HEK293 (cell line): ENCODE results near the gene PCDHGC4.

Experiments used
- CTCF ChIA-PET: fragments of 350-600 bp; formaldehyde crosslinking; extraction: SDS; loops from one replicate; lab custom pipeline; 2021; ENCODE audit warnings: antibody characterized with exemption; lab: Yijun Ruan, JAX
- POLR2A ChIA-PET: fragments of 300-600 bp; formaldehyde crosslinking; extraction: SDS; loops from one replicate; lab custom pipeline; 2020; ENCODE audit warnings: antibody characterized with exemption, inconsistent platforms; lab: Yijun Ruan, JAX
- H3K27ac ChIP-seq: fragments of 200-500 bp; sonication (Bioruptor generic); 2 replicates; pipeline ENCODE4 v1.5.1; 2014; ENCODE audit warnings: low read depth, low read length, control low read depth, inconsistent platforms; ENCODE audit errors: extremely low read depth
- H3K36me3 ChIP-seq, 2 experiments: fragments of 200-500 bp in 1 of 2; sonication (Bioruptor generic) in 1 of 2; 1 replicate in 1 of 2; 2 replicates in 1 of 2; pipeline ENCODE4 v1.5.1; 2014 to 2017; ENCODE audit warnings: inconsistent platforms in 2 of 2, low read length in 2 of 2; ENCODE audit not compliant: control insufficient read depth in 2 of 2, insufficient read depth in 1 of 2
- H3K4me1 ChIP-seq: fragments of 200-500 bp; sonication (Bioruptor generic); 2 replicates; pipeline ENCODE4 v1.5.1; 2014; ENCODE audit warnings: mild to moderate bottlenecking, low read length, inconsistent platforms; ENCODE audit not compliant: control insufficient read depth, insufficient read depth
- H3K4me3 ChIP-seq: 2 replicates; pipeline ENCODE4 v1.5.1; 2011; ENCODE audit warnings: low read depth, mild to moderate bottlenecking, control low read depth, low read length, moderate library complexity
- H3K9me3 ChIP-seq: fragments of 200-500 bp; sonication (Bioruptor generic); 2 replicates; pipeline ENCODE4 v1.5.1; 2014; ENCODE audit warnings: low read depth, low read length, inconsistent platforms; ENCODE audit not compliant: control insufficient read depth, insufficient read depth
- GFI1B ChIP-seq: fragments of 450-650 bp; formaldehyde crosslinking; IDR thresholded peaks from 2 replicates; pipeline ENCODE4 v1.5.1; 2016; ENCODE audit warnings: missing biosample characterization, missing genetic modification characterization
- MEIS1 ChIP-seq: sonication (generic); formaldehyde crosslinking; IDR thresholded peaks from 2 replicates; pipeline ENCODE4 v1.8.1; 2022; ENCODE audit warnings: missing genetic modification reagents, mild to moderate bottlenecking, borderline replicate concordance
- PRDM2 ChIP-seq: fragments of 450-650 bp; formaldehyde crosslinking; IDR thresholded peaks from 2 replicates; pipeline ENCODE4 v1.5.1; 2016; ENCODE audit warnings: missing biosample characterization, missing genetic modification characterization, borderline replicate concordance
- ZFP37 ChIP-seq: fragments of 450-650 bp; formaldehyde crosslinking; IDR thresholded peaks from 2 replicates; pipeline ENCODE4 v1.5.1; 2016; ENCODE audit warnings: missing biosample characterization, missing genetic modification characterization
- ZNF112 ChIP-seq: fragments of 450-650 bp; formaldehyde crosslinking; IDR thresholded peaks from 2 replicates; pipeline ENCODE4 v1.5.0; 2017; ENCODE audit warnings: missing biosample characterization, missing genetic modification characterization
- ZNF121 ChIP-seq: fragments of 450-650 bp; formaldehyde crosslinking; IDR thresholded peaks from 2 replicates; pipeline ENCODE4 v1.5.1; 2016; ENCODE audit warnings: missing biosample characterization, missing genetic modification characterization
- ZNF16 ChIP-seq: fragments of 450-650 bp; formaldehyde crosslinking; IDR thresholded peaks from 2 replicates; pipeline ENCODE4 v1.5.1; 2016; ENCODE audit warnings: low read depth, missing biosample characterization, missing genetic modification characterization
- ZNF175 ChIP-seq: fragments of 450-650 bp; formaldehyde crosslinking; IDR thresholded peaks from 2 replicates; pipeline ENCODE4 v1.5.1; 2016; ENCODE audit warnings: missing biosample characterization, missing genetic modification characterization
- ZNF366 ChIP-seq: fragments of 450-650 bp; formaldehyde crosslinking; conservative IDR thresholded peaks from 2 replicates; pipeline ENCODE4 v1.5.1; 2016; ENCODE audit warnings: missing biosample characterization, missing genetic modification characterization
- ZNF37A ChIP-seq: fragments of 450-650 bp; IDR thresholded peaks from 2 replicates; pipeline ENCODE4 v1.5.1; 2018; ENCODE audit warnings: missing biosample characterization, missing genetic modification characterization
- ZNF426 ChIP-seq: fragments of 450-650 bp; formaldehyde crosslinking; IDR thresholded peaks from 2 replicates; pipeline ENCODE4 v1.5.1; 2017; ENCODE audit warnings: missing biosample characterization, missing genetic modification characterization, mild to moderate bottlenecking, inconsistent platforms, moderate library complexity
- ZNF501 ChIP-seq: fragments of 450-650 bp; formaldehyde crosslinking; IDR thresholded peaks from 2 replicates; pipeline ENCODE4 v1.5.1; 2016; ENCODE audit warnings: missing biosample characterization, missing genetic modification characterization
- ZNF555 ChIP-seq: fragments of 450-650 bp; formaldehyde crosslinking; conservative IDR thresholded peaks from 2 replicates; pipeline ENCODE4 v1.5.1; 2017; ENCODE audit warnings: missing biosample characterization, mild to moderate bottlenecking, missing genetic modification characterization, inconsistent platforms
- ZNF600 ChIP-seq: fragments of 450-650 bp; formaldehyde crosslinking; IDR thresholded peaks from 2 replicates; pipeline ENCODE4 v1.5.1; 2016; ENCODE audit warnings: missing biosample characterization, missing genetic modification characterization
- ZNF776 ChIP-seq: fragments of 450-650 bp; formaldehyde crosslinking; IDR thresholded peaks from 2 replicates; pipeline ENCODE4 v1.5.0; 2017; ENCODE audit warnings: missing biosample characterization, missing genetic modification characterization, borderline replicate concordance
- ZNF837 ChIP-seq: fragments of 450-650 bp; formaldehyde crosslinking; IDR thresholded peaks from 2 replicates; pipeline ENCODE4 v1.5.1; 2016; ENCODE audit warnings: missing biosample characterization, missing genetic modification characterization
- TF ChIP-seq, protein P1 (sequence below): fragments of 450-650 bp; formaldehyde crosslinking; IDR thresholded peaks from 2 replicates; pipeline ENCODE4 v1.5.1; 2016; ENCODE audit warnings: missing biosample characterization, missing genetic modification characterization
- TF ChIP-seq, protein P2 (sequence below): fragments of 450-650 bp; formaldehyde crosslinking; IDR thresholded peaks from 2 replicates; pipeline ENCODE4 v1.5.1; 2016; ENCODE audit warnings: missing biosample characterization, missing genetic modification characterization, borderline replicate concordance
- TF ChIP-seq, protein P3 (sequence below): fragments of 450-650 bp; formaldehyde crosslinking; conservative IDR thresholded peaks from 2 replicates; pipeline ENCODE4 v1.5.1; 2016; ENCODE audit warnings: low read depth, missing biosample characterization, missing genetic modification characterization

Gene PCDHGC4

DNA sequence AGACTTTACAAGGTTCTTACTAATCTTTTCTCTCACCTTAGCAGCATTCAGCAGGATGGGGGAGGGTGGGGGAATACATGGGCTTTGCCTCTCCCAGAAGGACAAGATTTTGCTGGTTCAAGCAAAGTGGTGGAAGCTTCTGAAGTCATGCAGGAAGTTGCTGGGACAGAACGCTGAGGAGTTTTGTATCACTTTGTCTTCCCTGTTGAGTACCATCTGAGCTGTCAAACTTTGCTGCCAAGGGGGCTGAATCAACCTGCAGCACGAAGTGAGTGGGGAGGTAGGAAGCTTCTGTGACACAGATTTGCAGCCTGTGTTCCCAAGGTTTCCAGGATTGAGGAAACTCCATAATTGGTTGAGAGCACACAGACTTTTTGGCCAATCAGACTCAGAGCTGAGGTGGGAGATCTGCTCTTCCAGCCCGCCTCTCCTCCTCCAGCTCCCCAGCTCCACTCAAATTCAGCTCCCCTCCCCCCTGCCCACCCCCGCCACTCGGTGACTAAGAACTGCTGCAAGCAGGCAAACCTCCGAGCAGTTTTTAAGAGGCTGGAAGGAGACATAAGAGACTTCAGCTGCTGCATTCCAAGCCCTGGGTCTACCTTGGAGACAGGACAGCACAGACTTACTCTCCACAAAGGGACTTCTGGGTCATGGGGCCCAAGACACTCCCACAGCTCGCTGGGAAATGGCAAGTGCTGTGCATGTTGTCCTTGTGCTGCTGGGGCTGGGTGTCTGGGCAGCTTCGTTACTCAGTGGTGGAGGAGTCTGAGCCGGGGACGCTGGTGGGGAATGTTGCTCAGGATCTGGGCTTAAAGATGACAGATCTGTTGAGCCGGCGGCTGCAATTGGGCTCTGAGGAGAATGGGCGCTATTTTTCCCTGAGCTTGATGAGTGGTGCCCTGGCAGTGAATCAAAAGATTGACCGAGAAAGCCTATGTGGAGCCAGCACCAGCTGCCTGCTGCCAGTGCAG is 4.0 kb downstream of the PCDHGC4 start, which contains the start of gene PCDHGC5 (continued):
- TF ChIP-seq ZNF16 (tag by site-specific recombination) (no peak), ZNF175 (no peak), PRDM2 (tag by site-specific recombination) (no peak), ZNF555 (tag by site-specific recombination) (no peak), ZNF501 (tag by site-specific recombination) (no peak), ZNF112 (tag by site-specific recombination) (no peak), ZNF600 (tag by site-specific recombination) (no peak), MEIS1 (no peak), ZNF426 (tag by site-specific recombination) (no peak), ZNF37A (tag by site-specific recombination) (no peak)
- TF ChIP-seq, protein P1, sequence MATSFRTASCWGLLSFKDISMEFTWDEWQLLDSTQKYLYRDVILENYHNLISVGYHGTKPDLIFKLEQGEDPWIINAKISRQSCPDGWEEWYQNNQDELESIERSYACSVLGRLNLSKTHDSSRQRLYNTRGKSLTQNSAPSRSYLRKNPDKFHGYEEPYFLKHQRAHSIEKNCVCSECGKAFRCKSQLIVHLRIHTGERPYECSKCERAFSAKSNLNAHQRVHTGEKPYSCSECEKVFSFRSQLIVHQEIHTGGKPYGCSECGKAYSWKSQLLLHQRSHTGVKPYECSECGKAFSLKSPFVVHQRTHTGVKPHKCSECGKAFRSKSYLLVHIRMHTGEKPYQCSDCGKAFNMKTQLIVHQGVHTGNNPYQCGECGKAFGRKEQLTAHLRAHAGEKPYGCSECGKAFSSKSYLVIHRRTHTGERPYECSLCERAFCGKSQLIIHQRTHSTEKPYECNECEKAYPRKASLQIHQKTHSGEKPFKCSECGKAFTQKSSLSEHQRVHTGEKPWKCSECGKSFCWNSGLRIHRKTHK (tag by site-specific recombination) = no peak

DNA sequence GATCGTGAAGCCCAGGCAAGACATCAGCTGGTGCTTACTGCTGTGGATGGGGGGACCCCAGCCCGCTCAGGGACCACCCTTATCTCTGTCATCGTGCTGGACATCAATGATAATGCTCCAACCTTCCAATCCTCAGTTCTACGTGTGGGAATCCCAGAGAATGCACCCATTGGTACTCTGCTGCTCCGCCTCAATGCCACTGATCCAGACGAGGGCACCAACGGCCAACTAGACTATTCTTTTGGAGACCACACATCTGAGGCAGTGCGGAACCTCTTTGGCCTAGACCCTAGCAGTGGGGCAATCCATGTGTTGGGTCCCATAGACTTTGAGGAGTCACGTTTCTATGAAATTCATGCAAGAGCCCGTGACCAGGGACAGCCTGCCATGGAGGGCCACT is 5.0 kb downstream of the PCDHGC4 start:
- POLR2A ChIA-PET = interaction anchor here (0.8 to 1.7 kb wide), 2 partner anchors 9 to 13 kb away, joined by 3 read pairs; no protein-coding TSS in a partner anchor
- CTCF ChIA-PET = interaction anchor here (0.9 to 1.4 kb wide), 2 partner anchors 24 to 69 kb away, joined by 3 to 6 read pairs; partner anchors contain the start of gene PCDHGA11
- no peaks in the 10 kb centered on the region for H3K9me3 ChIP-seq
- no peaks in the 10 kb centered on the region for H3K4me1 ChIP-seq
- no peak overlapping the region for H3K4me3 ChIP-seq
- H3K36me3 ChIP-seq = no peaks in the 10 kb centered on the region
- H3K27ac ChIP-seq = no peak overlapping the region
- TF ChIP-seq ZFP37 (tag by site-specific recombination) (no peak), ZNF366 (no peak), GFI1B (tag by site-specific recombination) (no peak), ZNF837 (tag by site-specific recombination) (no peak), ZNF776 (tag by site-specific recombination) (no peak), ZNF501 (tag by site-specific recombination) (no peak), ZNF121 (tag by site-specific recombination) (no peak)
- TF ChIP-seq, protein P2, sequence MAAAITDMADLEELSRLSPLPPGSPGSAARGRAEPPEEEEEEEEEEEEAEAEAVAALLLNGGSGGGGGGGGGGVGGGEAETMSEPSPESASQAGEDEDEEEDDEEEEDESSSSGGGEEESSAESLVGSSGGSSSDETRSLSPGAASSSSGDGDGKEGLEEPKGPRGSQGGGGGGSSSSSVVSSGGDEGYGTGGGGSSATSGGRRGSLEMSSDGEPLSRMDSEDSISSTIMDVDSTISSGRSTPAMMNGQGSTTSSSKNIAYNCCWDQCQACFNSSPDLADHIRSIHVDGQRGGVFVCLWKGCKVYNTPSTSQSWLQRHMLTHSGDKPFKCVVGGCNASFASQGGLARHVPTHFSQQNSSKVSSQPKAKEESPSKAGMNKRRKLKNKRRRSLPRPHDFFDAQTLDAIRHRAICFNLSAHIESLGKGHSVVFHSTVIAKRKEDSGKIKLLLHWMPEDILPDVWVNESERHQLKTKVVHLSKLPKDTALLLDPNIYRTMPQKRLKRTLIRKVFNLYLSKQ (tag by site-specific recombination) = no peak
- TF ChIP-seq, protein P3, sequence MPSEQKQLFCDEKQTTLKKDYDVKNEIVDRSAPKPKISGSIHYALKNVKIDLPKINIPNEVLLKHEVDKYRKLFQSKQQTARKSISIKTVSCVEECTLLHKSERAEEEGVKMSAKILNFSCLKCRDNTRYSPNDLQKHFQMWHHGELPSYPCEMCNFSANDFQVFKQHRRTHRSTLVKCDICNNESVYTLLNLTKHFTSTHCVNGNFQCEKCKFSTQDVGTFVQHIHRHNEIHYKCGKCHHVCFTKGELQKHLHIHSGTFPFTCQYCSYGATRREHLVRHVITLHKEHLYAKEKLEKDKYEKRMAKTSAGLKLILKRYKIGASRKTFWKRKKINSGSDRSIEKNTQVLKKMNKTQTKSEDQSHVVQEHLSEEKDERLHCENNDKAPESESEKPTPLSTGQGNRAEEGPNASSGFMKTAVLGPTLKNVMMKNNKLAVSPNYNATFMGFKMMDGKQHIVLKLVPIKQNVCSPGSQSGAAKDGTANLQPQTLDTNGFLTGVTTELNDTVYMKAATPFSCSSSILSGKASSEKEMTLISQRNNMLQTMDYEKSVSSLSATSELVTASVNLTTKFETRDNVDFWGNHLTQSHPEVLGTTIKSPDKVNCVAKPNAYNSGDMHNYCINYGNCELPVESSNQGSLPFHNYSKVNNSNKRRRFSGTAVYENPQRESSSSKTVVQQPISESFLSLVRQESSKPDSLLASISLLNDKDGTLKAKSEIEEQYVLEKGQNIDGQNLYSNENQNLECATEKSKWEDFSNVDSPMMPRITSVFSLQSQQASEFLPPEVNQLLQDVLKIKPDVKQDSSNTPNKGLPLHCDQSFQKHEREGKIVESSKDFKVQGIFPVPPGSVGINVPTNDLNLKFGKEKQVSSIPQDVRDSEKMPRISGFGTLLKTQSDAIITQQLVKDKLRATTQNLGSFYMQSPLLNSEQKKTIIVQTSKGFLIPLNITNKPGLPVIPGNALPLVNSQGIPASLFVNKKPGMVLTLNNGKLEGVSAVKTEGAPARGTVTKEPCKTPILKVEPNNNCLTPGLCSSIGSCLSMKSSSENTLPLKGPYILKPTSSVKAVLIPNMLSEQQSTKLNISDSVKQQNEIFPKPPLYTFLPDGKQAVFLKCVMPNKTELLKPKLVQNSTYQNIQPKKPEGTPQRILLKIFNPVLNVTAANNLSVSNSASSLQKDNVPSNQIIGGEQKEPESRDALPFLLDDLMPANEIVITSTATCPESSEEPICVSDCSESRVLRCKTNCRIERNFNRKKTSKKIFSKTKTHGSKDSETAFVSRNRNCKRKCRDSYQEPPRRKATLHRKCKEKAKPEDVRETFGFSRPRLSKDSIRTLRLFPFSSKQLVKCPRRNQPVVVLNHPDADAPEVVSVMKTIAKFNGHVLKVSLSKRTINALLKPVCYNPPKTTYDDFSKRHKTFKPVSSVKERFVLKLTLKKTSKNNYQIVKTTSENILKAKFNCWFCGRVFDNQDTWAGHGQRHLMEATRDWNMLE (tag by site-specific recombination) = no peak
